ENCODE measurements around the gene CHCT1. TPM values are rescaled to one million over a fixed set of nuclear protein-coding genes. Genes with fewer than 3 reads are reported as not detected.

CHCT1 gene
- total RNA-seq, 1 donor from 2014 or later: not detected

DNA sequence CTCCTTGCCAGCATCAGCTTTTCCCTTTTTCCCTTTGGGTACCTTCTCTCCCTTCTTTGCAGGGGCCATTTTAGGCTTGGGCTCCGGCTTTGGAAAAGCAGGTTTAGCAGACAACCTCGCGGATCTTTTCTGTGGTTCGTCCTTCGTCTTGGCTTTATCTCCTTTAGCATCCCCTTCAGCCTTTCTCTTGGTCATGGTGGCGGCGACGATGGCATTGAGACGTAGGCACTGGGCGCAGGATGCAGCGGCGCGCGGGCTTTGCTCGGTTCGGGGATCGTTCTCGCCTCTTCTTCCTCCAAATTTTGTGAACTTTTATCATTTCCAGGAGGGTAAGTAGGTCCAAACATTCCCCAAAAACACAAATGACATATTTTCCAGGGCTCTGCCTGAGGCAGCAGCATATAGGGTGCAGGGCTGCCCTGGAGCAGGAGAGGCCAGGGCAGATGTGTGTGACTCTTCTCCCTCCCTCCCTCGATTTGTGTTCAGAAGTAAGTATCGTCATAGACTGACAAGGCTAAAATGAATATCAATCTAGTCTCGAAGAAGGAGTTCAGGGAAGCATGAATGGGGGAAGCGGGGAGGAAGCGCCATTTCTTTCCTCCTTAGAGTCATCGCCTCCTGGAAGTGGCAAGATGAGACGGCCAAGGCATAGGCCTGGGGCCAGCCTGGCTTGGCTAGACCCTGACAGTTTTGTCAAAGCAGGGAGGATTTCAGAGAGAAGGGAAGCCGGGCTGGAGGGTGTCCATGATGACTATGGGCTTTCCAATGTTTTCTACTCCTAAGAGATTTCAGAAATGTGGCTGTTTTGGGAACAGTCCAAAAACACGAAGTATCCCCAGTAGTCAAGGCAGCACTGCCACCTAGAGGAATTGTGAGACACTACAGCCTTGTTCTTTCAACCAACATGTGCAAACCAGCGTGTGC is 13.2 kb downstream of the CHCT1 start:
- no peak overlapping the region for H3K27ac Mint-ChIP-seq
- TF ChIP-seq, protein P1, sequence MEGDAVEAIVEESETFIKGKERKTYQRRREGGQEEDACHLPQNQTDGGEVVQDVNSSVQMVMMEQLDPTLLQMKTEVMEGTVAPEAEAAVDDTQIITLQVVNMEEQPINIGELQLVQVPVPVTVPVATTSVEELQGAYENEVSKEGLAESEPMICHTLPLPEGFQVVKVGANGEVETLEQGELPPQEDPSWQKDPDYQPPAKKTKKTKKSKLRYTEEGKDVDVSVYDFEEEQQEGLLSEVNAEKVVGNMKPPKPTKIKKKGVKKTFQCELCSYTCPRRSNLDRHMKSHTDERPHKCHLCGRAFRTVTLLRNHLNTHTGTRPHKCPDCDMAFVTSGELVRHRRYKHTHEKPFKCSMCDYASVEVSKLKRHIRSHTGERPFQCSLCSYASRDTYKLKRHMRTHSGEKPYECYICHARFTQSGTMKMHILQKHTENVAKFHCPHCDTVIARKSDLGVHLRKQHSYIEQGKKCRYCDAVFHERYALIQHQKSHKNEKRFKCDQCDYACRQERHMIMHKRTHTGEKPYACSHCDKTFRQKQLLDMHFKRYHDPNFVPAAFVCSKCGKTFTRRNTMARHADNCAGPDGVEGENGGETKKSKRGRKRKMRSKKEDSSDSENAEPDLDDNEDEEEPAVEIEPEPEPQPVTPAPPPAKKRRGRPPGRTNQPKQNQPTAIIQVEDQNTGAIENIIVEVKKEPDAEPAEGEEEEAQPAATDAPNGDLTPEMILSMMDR (IDR thresholded peaks at IDR 0.05; ENCODE audit: unreplicated experiment): peak; percentile 90
- DNase-seq (ENCODE audit: low spot score in 2 of 2, unreplicated experiment in 2 of 2): peak in 1 of 2 experiments; percentile 76
- H3K27me3 Mint-ChIP-seq (ENCODE audit: low read depth): no peaks in the 10 kb centered on the region
- H3K36me3 Mint-ChIP-seq: no peaks in the 10 kb centered on the region
- peaks cover 7% of the 10 kb centered on the region for H3K4me1 Mint-ChIP-seq
- H3K9me3 Mint-ChIP-seq: peaks cover 12% of the 10 kb centered on the region
- H3K4me3 Mint-ChIP-seq: no peak overlapping the region

DNA sequence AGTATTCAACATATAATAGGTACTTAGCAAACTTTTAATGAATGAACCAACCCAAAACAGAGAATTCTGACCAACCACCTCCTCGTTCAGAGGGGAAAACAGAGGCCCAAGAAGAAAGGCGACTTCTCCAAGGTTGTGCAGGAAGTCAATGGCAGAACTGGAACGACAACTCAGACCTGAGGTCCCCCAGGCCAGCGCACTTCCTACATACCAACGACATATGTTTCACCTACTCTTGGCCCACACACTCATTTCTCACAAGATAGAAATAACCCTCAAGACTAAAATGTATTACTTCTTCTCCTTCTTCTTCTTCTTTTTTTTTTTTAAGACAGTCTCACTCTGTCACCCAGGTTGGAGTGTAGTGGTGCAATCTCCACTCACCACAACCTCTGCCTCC is 14.4 kb downstream of the CHCT1 start:
- TF ChIP-seq, protein P1 (IDR thresholded peaks at IDR 0.05; ENCODE audit: unreplicated experiment): no peak
- Mint-ChIP-seq H3K36me3 (no peaks in the 10 kb centered on the region), H3K4me1 (peaks cover 9% of the 10 kb centered on the region), H3K9me3 (peaks cover 12% of the 10 kb centered on the region), H3K27ac (no peak overlapping the region), H3K4me3 (no peak overlapping the region), H3K27me3 (ENCODE audit: low read depth) (no peaks in the 10 kb centered on the region)
- no peak for DNase-seq (ENCODE audit: low spot score in 2 of 2, unreplicated experiment in 2 of 2)

DNA sequence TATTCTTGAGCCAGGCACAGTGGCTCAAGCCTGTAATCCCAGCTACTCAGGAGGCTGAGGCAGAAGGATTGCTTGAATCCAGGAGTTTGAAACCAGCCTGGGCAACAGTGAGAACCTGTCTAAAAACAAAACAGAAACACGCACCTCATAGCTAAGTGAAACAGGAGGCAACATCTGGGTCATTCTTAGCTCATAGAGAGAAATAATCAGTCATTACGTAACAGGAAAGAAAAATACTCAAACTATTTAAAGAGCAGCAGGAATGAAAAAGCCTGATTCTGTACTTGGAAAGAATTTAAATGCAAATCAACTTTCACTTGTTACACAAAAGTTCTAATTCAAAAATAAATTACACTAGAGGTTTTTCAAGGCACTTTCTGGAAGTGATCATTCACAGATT is 17.2 kb downstream of the CHCT1 start:
- H3K27me3 Mint-ChIP-seq (ENCODE audit: low read depth): no peaks in the 10 kb centered on the region

DNA sequence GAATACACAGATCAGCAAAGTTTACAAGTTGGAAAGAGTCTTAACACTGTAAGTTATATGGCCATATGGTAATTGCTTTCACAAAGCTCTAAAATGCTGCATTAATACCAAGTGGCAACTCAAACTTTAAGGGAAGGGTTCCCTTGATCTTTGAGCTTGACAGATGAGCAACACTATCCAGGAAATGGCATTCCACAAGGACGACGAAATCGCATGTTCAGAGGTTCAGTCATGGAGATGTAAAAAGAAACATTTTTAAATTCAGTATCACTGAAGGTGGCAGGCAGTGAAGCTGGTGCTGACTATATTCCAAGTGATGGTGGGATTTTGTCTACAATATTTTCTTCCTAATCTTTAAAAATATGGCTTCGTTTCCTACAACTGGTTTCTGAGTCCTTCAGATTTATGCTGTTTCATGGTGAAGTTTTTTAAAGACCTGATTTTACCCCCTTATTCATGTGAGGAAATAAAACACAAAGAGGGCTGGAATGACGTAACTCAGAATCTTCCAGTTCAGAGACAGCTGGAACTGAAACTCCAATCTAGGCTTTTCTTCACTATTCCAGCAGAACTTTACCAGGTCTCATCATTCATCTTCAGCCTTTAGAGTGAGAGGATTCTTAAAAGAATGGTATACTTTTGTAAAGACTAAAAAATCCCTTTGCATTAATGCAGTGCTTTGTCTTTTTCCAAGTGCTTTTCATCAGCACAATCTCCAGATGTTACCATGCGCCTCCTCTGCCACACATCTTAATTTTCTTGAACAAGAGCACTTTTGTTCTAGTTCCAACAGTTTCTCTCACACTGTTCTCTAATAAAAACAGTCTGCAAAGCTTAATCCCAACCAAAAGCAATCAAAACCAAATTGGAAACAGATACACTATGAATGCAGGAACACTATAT is 20.2 kb downstream of the CHCT1 start:
- Mint-ChIP-seq H3K9me3 (no peaks in the 10 kb centered on the region), H3K4me3 (no peak overlapping the region), H3K27me3 (ENCODE audit: low read depth) (no peaks in the 10 kb centered on the region), H3K27ac (peak overlapping the region; percentile 55), H3K4me1 (peaks cover 34% of the 10 kb centered on the region), H3K36me3 (peaks cover 6% of the 10 kb centered on the region)
- DNase-seq (ENCODE audit: low spot score in 2 of 2, unreplicated experiment in 2 of 2): no peak
- TF ChIP-seq, protein P1 (IDR thresholded peaks at IDR 0.05; ENCODE audit: unreplicated experiment): no peak

More for the DNA sequence above, 17.2 kb downstream of the CHCT1 start:
- Mint-ChIP-seq H3K9me3 (no peaks in the 10 kb centered on the region), H3K4me3 (no peak overlapping the region), H3K27ac (no peak overlapping the region), H3K4me1 (peaks cover 35% of the 10 kb centered on the region), H3K36me3 (no peaks in the 10 kb centered on the region)
- no peak for DNase-seq (ENCODE audit: low spot score in 2 of 2, unreplicated experiment in 2 of 2)
- TF ChIP-seq, protein P1 (IDR thresholded peaks at IDR 0.05; ENCODE audit: unreplicated experiment): no peak

DNA sequence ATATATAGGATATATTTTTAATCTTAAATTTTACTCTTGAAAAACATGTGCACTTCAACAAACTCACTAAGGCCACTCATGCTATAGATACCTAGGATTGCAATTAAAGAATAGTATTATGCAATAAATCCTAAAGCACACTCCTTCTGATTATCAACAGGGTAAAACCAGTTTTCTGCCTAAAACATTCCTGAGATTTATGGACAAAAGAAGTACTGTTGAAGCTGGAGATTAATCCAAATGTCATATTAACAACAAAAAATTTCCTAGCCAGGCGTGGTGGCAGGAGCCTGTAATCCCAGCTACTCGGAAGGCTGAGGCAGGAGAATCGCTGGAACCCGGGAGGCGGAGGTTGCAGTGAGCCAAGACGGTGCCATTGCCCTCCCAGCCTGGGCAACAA is 21.4 kb downstream of the CHCT1 start:
- TF ChIP-seq, protein P1 (IDR thresholded peaks at IDR 0.05; ENCODE audit: unreplicated experiment): no peak
- peaks cover 34% of the 10 kb centered on the region for H3K4me1 Mint-ChIP-seq
- no peaks in the 10 kb centered on the region for H3K27me3 Mint-ChIP-seq (ENCODE audit: low read depth)
- H3K27ac Mint-ChIP-seq: peak overlapping the region; percentile 72
- no peaks in the 10 kb centered on the region for H3K9me3 Mint-ChIP-seq
- DNase-seq (ENCODE audit: low spot score in 2 of 2, unreplicated experiment in 2 of 2): no peak
- H3K4me3 Mint-ChIP-seq: no peak overlapping the region
- peaks cover 13% of the 10 kb centered on the region for H3K36me3 Mint-ChIP-seq
